GM21717 (cell line): ENCODE data around the gene GGA2.

Source experiments
- ATAC-seq: cut with Tn5 transposase; IDR thresholded peaks from one replicate; pipeline ENCODE4 v1.9.1; 2021; ENCODE audit warnings: mild to moderate bottlenecking, moderate library complexity; ENCODE audit not compliant: unreplicated experiment

GGA2 gene

DNA sequence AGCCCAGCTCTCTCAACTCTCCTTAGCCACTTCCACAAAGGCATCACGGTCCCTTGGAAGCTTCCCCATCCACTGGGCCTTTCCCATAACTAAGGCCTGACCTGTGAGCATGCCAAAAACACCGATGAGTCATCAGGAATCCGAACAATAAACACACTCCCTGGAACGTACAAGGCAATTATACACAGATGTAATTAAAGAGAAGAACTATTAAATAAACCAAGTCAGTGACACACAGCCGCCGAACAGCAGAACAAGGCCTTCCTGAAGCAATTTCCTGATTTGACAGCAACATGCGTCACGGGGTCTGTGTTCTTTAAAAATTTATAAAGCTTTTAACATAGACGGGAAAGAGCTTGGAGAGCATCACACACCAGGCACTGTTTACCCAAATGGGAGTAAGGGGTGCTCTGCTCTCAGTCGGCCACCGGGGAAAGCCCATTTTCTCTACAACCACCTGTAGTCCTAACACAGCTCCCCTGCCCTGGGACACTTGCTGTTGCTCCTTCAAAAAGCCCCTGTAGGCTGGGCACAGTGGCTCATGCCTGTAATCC lies 86.7 kb downstream of the GGA2 start:
- ATAC-seq, result no peak

DNA sequence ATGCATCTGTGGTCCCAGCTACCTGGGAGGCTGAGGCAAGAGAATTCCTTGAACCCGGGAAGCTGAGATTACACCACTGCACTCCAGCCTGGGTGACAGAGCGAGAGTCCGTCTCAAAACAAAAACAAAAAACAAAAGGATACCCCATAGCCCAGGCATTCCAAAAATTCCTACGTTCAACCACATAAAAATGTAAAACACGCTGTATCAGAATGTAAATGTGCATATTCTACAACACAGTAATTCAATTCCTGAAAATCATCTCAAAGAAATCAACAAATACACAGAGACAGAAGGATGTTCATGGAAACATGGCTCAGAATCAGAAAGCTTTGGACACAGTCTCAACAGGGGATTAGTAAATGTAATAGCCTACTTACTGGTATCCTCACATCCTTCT lies 90.3 kb downstream of the GGA2 start:
- ATAC-seq, result no peak

DNA sequence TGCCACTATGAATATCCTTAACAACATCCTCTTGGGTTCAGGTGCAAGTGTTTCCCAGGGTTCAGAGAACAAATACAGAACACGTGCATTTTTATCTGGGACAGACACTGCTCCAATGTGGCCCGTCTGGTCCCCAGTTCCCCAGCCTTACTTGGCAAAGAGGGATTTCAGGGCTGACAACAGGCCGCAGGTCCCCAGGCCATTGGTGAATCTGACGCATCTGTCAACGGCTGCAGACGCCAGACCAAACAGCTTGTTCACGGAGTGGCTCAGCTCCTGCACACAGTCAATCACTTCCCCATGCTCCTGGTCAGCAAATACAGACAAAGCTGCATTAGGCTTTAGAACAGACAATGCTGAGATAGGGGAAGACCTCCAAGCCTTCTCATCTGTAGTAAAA lies 93.5 kb downstream of the GGA2 start:
- no peak for ATAC-seq

DNA sequence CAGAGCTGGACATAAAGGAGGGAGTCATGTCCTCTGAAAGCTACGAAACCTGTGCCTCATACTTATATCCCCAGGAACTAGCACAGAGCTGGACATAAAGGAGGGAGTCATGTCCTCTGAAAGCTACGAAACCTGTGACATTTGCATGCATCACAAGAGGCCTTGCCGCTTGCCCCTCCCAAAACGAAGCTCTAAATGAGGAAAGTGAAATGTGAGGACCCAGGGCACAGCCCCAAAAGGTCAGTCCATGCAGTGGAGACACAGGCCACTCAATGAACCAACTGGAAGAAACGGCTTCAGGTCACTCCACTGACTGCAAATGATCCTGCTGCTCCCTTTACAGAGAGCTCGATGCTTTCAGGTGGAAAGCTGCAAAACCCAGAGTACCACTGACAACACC lies 95.6 kb downstream of the GGA2 start:
- ATAC-seq, result no peak
